Measurements from ENCODE around the gene ELANE.

DNA sequence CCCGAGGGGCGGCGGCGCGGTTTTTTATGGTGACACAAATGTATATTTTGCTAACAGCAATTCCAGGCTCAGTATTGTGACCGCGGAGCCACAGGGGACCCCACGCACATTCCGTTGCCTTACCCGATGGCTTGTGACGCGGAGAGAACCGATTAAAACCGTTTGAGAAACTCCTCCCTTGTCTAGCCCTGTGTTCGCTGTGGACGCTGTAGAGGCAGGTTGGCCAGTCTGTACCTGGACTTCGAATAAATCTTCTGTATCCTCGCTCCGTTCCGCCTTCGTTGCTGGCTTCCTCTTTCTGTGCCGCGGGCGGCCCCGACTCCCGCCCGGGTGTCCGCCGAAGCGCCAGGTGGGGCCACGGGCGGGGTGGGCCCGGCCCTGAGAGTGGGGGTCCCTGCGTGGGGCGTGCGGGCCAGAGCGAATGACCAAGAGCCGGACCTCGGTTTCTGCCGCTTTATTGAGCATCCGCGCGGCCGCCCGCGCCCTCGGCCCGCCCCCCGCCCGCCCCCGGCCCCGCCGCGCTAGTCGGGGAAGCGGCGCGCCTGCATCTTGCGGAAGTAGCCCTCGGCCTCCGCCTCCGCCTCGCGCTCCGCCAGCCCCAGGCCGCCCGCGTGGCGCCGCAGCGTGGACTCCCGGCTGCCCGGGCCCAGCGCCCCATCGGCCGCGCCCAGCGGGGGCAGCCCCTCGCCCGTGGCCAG, 39.9 kb upstream of the ELANE start:
- TF ChIP-seq, protein P1, sequence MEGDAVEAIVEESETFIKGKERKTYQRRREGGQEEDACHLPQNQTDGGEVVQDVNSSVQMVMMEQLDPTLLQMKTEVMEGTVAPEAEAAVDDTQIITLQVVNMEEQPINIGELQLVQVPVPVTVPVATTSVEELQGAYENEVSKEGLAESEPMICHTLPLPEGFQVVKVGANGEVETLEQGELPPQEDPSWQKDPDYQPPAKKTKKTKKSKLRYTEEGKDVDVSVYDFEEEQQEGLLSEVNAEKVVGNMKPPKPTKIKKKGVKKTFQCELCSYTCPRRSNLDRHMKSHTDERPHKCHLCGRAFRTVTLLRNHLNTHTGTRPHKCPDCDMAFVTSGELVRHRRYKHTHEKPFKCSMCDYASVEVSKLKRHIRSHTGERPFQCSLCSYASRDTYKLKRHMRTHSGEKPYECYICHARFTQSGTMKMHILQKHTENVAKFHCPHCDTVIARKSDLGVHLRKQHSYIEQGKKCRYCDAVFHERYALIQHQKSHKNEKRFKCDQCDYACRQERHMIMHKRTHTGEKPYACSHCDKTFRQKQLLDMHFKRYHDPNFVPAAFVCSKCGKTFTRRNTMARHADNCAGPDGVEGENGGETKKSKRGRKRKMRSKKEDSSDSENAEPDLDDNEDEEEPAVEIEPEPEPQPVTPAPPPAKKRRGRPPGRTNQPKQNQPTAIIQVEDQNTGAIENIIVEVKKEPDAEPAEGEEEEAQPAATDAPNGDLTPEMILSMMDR (IDR thresholded peaks at IDR 0.05), result no peak
- no peak for TF ChIP-seq POLR2A (IDR thresholded peaks at IDR 0.05)

Measured in thyroid gland (tissue), 4 donors.